Measurements from ENCODE around the gene STAMBP.

STAMBP gene

GRCh38 chr2:73841912-73842738 is 13.4 kb downstream of the STAMBP start:
- H3K27me3 ChIP-seq (ENCODE audit: low read depth, low read length), result no peaks in the 10 kb centered on the region
- no peak overlapping the region for H3K4me2 ChIP-seq (ENCODE audit: low read length)
- TF ChIP-seq EZH2phosphoT487 (IDR thresholded peaks at IDR 0.05; ENCODE audit: low read depth) (no peak), CTCF (IDR thresholded peaks at IDR 0.05; ENCODE audit: low read depth, low read length) (no peak)
- H3K4me1 ChIP-seq (ENCODE audit: low read length), result no peaks in the 10 kb centered on the region
- peaks cover 28% of the 10 kb centered on the region for H3K36me3 ChIP-seq (replicated peaks; ENCODE audit: low read depth, low read length)
- no peak overlapping the region for H2AFZ ChIP-seq (ENCODE audit: low read depth, low read length)
- no peak overlapping the region for H3K9ac ChIP-seq (ENCODE audit: low read length)
- no peak overlapping the region for H3K4me3 ChIP-seq (ENCODE audit: low read length)
- no peaks in the 10 kb centered on the region for H4K20me1 ChIP-seq (ENCODE audit: insufficient read depth, low read length)
- no peaks in the 10 kb centered on the region for H3K9me3 ChIP-seq (ENCODE audit: insufficient read depth, low read length)
- no peaks in the 10 kb centered on the region for H3K79me2 ChIP-seq (ENCODE audit: low read length)
- H3K27ac ChIP-seq (ENCODE audit: low read length), result no peak overlapping the region

DNA sequence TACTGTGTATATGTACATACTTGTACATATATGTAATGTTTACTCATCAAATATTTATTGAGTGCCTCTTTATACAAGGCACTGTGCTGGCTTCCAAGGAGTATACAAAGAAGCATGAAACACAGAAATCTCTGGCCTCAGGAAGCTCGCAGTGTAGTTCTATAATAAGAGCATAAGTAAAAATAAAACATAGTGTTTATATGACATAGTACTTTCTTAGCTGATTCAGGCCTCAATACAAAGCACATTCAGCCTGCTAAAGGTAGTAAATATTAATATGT is 13.9 kb downstream of the STAMBP start:
- H3K79me2 ChIP-seq (ENCODE audit: low read length), result no peaks in the 10 kb centered on the region
- no peaks in the 10 kb centered on the region for H4K20me1 ChIP-seq (ENCODE audit: insufficient read depth, low read length)
- no peaks in the 10 kb centered on the region for H3K27me3 ChIP-seq (ENCODE audit: low read depth, low read length)
- H3K36me3 ChIP-seq (replicated peaks; ENCODE audit: low read depth, low read length), result peaks cover 31% of the 10 kb centered on the region
- no peak overlapping the region for H3K9ac ChIP-seq (ENCODE audit: low read length)
- H3K4me2 ChIP-seq (ENCODE audit: low read length), result no peak overlapping the region
- no peaks in the 10 kb centered on the region for H3K4me1 ChIP-seq (ENCODE audit: low read length)
- no peak overlapping the region for H3K27ac ChIP-seq (ENCODE audit: low read length)
- no peak overlapping the region for H2AFZ ChIP-seq (ENCODE audit: low read depth, low read length)
- TF ChIP-seq CTCF (IDR thresholded peaks at IDR 0.05; ENCODE audit: low read depth, low read length), result no peak
- TF ChIP-seq EZH2phosphoT487 (IDR thresholded peaks at IDR 0.05; ENCODE audit: low read depth), result no peak
- no peak overlapping the region for H3K4me3 ChIP-seq (ENCODE audit: low read length)
- H3K9me3 ChIP-seq (ENCODE audit: insufficient read depth, low read length), result no peaks in the 10 kb centered on the region

DNA sequence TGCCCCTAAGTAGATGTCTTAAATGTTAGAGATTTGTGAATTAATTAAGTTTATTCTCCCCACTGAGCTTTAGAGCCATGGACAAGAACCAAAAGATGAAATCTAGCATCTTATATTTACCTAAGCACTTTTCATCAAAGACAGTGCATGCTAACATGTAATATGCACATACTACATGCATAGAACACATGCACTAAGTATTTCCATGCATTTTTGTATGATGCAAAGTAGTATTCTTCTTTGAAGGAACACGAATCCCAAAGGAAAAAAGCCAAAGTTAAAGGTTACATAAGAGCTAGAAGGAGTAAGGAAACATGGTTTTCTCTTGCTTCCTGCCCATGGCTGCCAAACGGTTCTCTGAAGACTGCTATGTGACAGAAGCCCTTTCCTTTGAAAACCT is 15.3 kb downstream of the STAMBP start:
- TF ChIP-seq EZH2phosphoT487 (IDR thresholded peaks at IDR 0.05; ENCODE audit: low read depth) (no peak), CTCF (IDR thresholded peaks at IDR 0.05; ENCODE audit: low read depth, low read length) (no peak)
- Histone ChIP-seq H3K36me3 (replicated peaks; ENCODE audit: low read depth, low read length) (peaks cover 41% of the 10 kb centered on the region), H3K4me2 (ENCODE audit: low read length) (no peak overlapping the region)

GRCh38 chr2:73850009-73850408 is 21.2 kb downstream of the STAMBP start:
- Histone ChIP-seq H3K27me3 (ENCODE audit: low read depth, low read length) (no peaks in the 10 kb centered on the region), H3K4me1 (ENCODE audit: low read length) (no peaks in the 10 kb centered on the region), H3K9me3 (ENCODE audit: insufficient read depth, low read length) (no peaks in the 10 kb centered on the region), H2AFZ (ENCODE audit: low read depth, low read length) (no peak overlapping the region), H3K27ac (ENCODE audit: low read length) (no peak overlapping the region), H4K20me1 (ENCODE audit: insufficient read depth, low read length) (no peaks in the 10 kb centered on the region), H3K9ac (ENCODE audit: low read length) (no peak overlapping the region), H3K36me3 (replicated peaks; ENCODE audit: low read depth, low read length) (peaks cover 58% of the 10 kb centered on the region), H3K79me2 (ENCODE audit: low read length) (no peaks in the 10 kb centered on the region), H3K4me2 (ENCODE audit: low read length) (no peak overlapping the region), H3K4me3 (ENCODE audit: low read length) (no peak overlapping the region)
- TF ChIP-seq CTCF (IDR thresholded peaks at IDR 0.05; ENCODE audit: low read depth, low read length), result no peak
- TF ChIP-seq EZH2phosphoT487 (IDR thresholded peaks at IDR 0.05; ENCODE audit: low read depth), result no peak

More for the DNA sequence above, 15.3 kb downstream of the STAMBP start:
- no peaks in the 10 kb centered on the region for H4K20me1 ChIP-seq (ENCODE audit: insufficient read depth, low read length)
- H3K79me2 ChIP-seq (ENCODE audit: low read length), result no peaks in the 10 kb centered on the region
- no peak overlapping the region for H3K4me3 ChIP-seq (ENCODE audit: low read length)
- no peak overlapping the region for H3K27ac ChIP-seq (ENCODE audit: low read length)
- no peak overlapping the region for H3K9ac ChIP-seq (ENCODE audit: low read length)
- H3K9me3 ChIP-seq (ENCODE audit: insufficient read depth, low read length), result no peaks in the 10 kb centered on the region
- no peak overlapping the region for H2AFZ ChIP-seq (ENCODE audit: low read depth, low read length)
- no peaks in the 10 kb centered on the region for H3K27me3 ChIP-seq (ENCODE audit: low read depth, low read length)
- H3K4me1 ChIP-seq (ENCODE audit: low read length), result no peaks in the 10 kb centered on the region

Data from OCI-LY3 (cell line).